HCT116 (cell line): ENCODE data around the gene RUVBL1. TPM values are rescaled to one million over a fixed set of nuclear protein-coding genes. Genes with fewer than 3 reads are reported as not detected.

Source experiments
- ATAC-seq: fragments of 200-7000 bp; cut with Tn5 transposase; 2 replicates; pipeline ENCODE4 v1.9.1; 2020; ENCODE audit warnings: mild to moderate bottlenecking, moderate library complexity
- BruUV-seq: library from RNA; stranded (reverse); fragments of 400-500 nt; replicated peaks from 2 replicates; lab custom pipeline; 2021; lab: Mats Ljungman, UMichigan
- CTCF ChIA-PET: fragments of 300-600 bp; sonication (Branson Sonifier 250); formaldehyde crosslinking; loops from one replicate; lab custom pipeline; 2021; ENCODE audit warnings: antibody characterized with exemption; lab: Charles Lee
- POLR2A ChIA-PET: fragments of 300-600, 350-600 bp; sonication (Branson Sonifier 250); formaldehyde crosslinking; loops from one replicate; lab custom pipeline; 2021; ENCODE audit warnings: antibody characterized with exemption; lab: Charles Lee
- RAD21 ChIA-PET, 2 experiments: fragments of 300-600 bp; sonication (Branson Sonifier 250); formaldehyde crosslinking; loops; one replicate each; lab custom pipeline; 2023; ENCODE audit warnings: low total read pairs in 2 of 2; ENCODE audit not compliant: uncharacterized antibody in 2 of 2, unreplicated experiment in 2 of 2, low non-redundant PET in 1 of 2; lab: Charles Lee
- DNase-seq: peaks from one replicate; pipeline ENCODE4 v3.0.0-alpha.2; 2010; ENCODE audit warnings: low read depth, low spot score
- H2AFZ ChIP-seq: fragments of 200-600 bp; shearing (Covaris generic), sonication (generic); 2 replicates; pipeline ENCODE4 v1.6.1; 2017; ENCODE audit warnings: low read depth, mixed run types, mixed read lengths, antibody characterized with exemption, low read length; ENCODE audit not compliant: poor library complexity, severe bottlenecking
- H3K27ac ChIP-seq: 2 replicates; pipeline ENCODE4 v1.5.1; 2012; ENCODE audit warnings: low read depth, low read length
- H3K27me3 ChIP-seq: fragments of 200-600 bp; sonication (generic); 2 replicates; pipeline ENCODE4 v1.6.1; 2016; ENCODE audit warnings: mixed run types, low read length, mixed read lengths; ENCODE audit not compliant: insufficient read depth
- H3K36me3 ChIP-seq, 2 experiments: fragments of 200-500 bp in 1 of 2; fragments of 200-600 bp in 1 of 2; sonication (Bioruptor generic) in 1 of 2; sonication (generic) in 1 of 2; 2 replicates each; pipeline versions ENCODE4 v1.5.1 to v1.6.1; 2014 to 2016; ENCODE audit warnings: low read length in 2 of 2, inconsistent platforms in 1 of 2, mixed read lengths in 1 of 2, mixed run types in 1 of 2; ENCODE audit not compliant: insufficient read depth in 2 of 2, control insufficient read depth in 1 of 2
- H3K4me1 ChIP-seq, 2 experiments: fragments of 200-600 bp in 1 of 2; sonication (generic) in 1 of 2; 2 replicates each; pipeline versions ENCODE4 v1.5.1 to v1.6.1; 2012 to 2017; ENCODE audit warnings: low read length in 2 of 2, inconsistent platforms in 1 of 2, mild to moderate bottlenecking in 1 of 2, mixed read lengths in 1 of 2, mixed run types in 1 of 2, moderate library complexity in 1 of 2; ENCODE audit not compliant: insufficient read depth in 2 of 2, control insufficient read depth in 1 of 2
- H3K4me2 ChIP-seq: fragments of 200-600 bp; sonication (generic); 2 replicates; pipeline ENCODE4 v1.6.1; 2017; ENCODE audit warnings: mixed run types, low read length, mixed read lengths
- H3K4me3 ChIP-seq, 2 experiments: fragments of 200-600 bp in 1 of 2; sonication (generic) in 1 of 2; replicated peaks in 1 of 2; 2 replicates each; pipeline ENCODE4 v1.5.1; 2011 to 2016; ENCODE audit warnings: low read length in 2 of 2, control low read depth in 1 of 2, low read depth in 1 of 2, mild to moderate bottlenecking in 1 of 2, mixed read lengths in 1 of 2, mixed run types in 1 of 2
- H3K79me2 ChIP-seq: fragments of 200-600 bp; sonication (generic); 2 replicates; pipeline ENCODE4 v1.6.1; 2017; ENCODE audit warnings: mild to moderate bottlenecking, mixed run types, low read length, moderate library complexity, mixed read lengths; ENCODE audit not compliant: insufficient read depth
- H3K9ac ChIP-seq: fragments of 200-600 bp; sonication (generic); 2 replicates; pipeline ENCODE4 v1.6.1; 2016; ENCODE audit warnings: low read length, mixed read lengths
- H3K9me2 ChIP-seq: fragments of 200-600 bp; sonication (generic), shearing (Covaris generic); 2 replicates; pipeline ENCODE4 v1.6.1; 2017; ENCODE audit warnings: mixed run types, mild to moderate bottlenecking, moderate library complexity; ENCODE audit not compliant: insufficient read depth
- H3K9me3 ChIP-seq, 2 experiments: fragments of 200-500 bp in 1 of 2; fragments of 200-600 bp in 1 of 2; sonication (Bioruptor generic) in 1 of 2; sonication (generic) in 1 of 2; 2 replicates each; pipeline ENCODE4 v1.6.1; 2014 to 2017; ENCODE audit warnings: low read length in 2 of 2, mixed read lengths in 2 of 2, inconsistent platforms in 1 of 2, low read depth in 1 of 2, mild to moderate bottlenecking in 1 of 2, mixed run types in 1 of 2, moderate library complexity in 1 of 2; ENCODE audit not compliant: control insufficient read depth in 1 of 2, insufficient read depth in 1 of 2
- H4K20me1 ChIP-seq: fragments of 200-600 bp; sonication (generic), shearing (Covaris generic); 2 replicates; pipeline ENCODE4 v1.6.1; 2017; ENCODE audit warnings: mixed run types, mild to moderate bottlenecking, moderate library complexity; ENCODE audit not compliant: insufficient read depth
- CBX3 ChIP-seq: IDR thresholded peaks from 2 replicates; pipeline ENCODE4 v1.6.1; 2012; ENCODE audit warnings: low read depth
- CEBPB ChIP-seq: IDR thresholded peaks from 2 replicates; pipeline ENCODE4 v1.6.1; 2012; ENCODE audit warnings: low read depth
- CTCF ChIP-seq, 3 experiments: fragments of 200-600 bp in 1 of 3; sonication (generic) in 1 of 3; IDR thresholded peaks in 2 of 3; conservative IDR thresholded peaks in 1 of 3; 2 replicates each; pipeline ENCODE4 v1.5.1; 2012 to 2017; ENCODE audit warnings: low read depth in 2 of 3, low read length in 2 of 3, antibody characterized with exemption in 1 of 3, borderline replicate concordance in 1 of 3, control low read depth in 1 of 3, mild to moderate bottlenecking in 1 of 3, mixed read lengths in 1 of 3, mixed run types in 1 of 3, moderate library complexity in 1 of 3; ENCODE audit not compliant: insufficient read depth in 1 of 3
- EGR1 ChIP-seq: IDR thresholded peaks from 2 replicates; pipeline ENCODE4 v1.6.1; 2012; ENCODE audit warnings: low read depth
- ELF1 ChIP-seq: IDR thresholded peaks from 2 replicates; pipeline ENCODE4 v1.6.1; 2012; ENCODE audit warnings: low read depth, borderline replicate concordance
- POLR2A ChIP-seq: IDR thresholded peaks from 2 replicates; pipeline ENCODE4 v1.7.0; 2011; ENCODE audit warnings: borderline replicate concordance; ENCODE audit not compliant: insufficient read depth, insufficient read length; ENCODE audit errors: extremely low read depth
- POLR2AphosphoS5 ChIP-seq: IDR thresholded peaks from 2 replicates; pipeline ENCODE4 v1.6.1; 2011; ENCODE audit warnings: mild to moderate bottlenecking, low read depth, low read length, moderate library complexity
- RAD21 ChIP-seq: IDR thresholded peaks from 2 replicates; pipeline ENCODE4 v1.6.1; 2012; ENCODE audit warnings: low read depth, mild to moderate bottlenecking
- SIN3A ChIP-seq: IDR thresholded peaks from 2 replicates; pipeline ENCODE4 v1.6.1; 2012; ENCODE audit warnings: low read depth
- SRF ChIP-seq: IDR thresholded peaks from 2 replicates; pipeline ENCODE4 v1.6.1; 2012; ENCODE audit warnings: low read depth
- TCF7L2 ChIP-seq: IDR thresholded peaks from 2 replicates; pipeline ENCODE4 v1.7.0; 2011; ENCODE audit warnings: borderline replicate concordance, inconsistent platforms; ENCODE audit not compliant: insufficient read depth, insufficient read length; ENCODE audit errors: extremely low read depth
- intact Hi-C: fragments of 100-400 bp; cut with micrococcal nuclease; formaldehyde crosslinking; loops from 2 replicates; pipeline ENCODE4 v1.10.0; 2022
- total RNA-seq: library from RNA; stranded (reverse); gene quantifications from one replicate; pipeline ENCODE4 v1.2.1, GENCODE V29; 2021; ENCODE audit not compliant: unreplicated experiment
- TF ChIP-seq, protein P1 (sequence below): IDR thresholded peaks from 2 replicates; pipeline ENCODE4 v1.6.1; 2012

The RUVBL1 gene
- total RNA-seq, 1 experiment from 2014 or later, result 129 TPM

DNA sequence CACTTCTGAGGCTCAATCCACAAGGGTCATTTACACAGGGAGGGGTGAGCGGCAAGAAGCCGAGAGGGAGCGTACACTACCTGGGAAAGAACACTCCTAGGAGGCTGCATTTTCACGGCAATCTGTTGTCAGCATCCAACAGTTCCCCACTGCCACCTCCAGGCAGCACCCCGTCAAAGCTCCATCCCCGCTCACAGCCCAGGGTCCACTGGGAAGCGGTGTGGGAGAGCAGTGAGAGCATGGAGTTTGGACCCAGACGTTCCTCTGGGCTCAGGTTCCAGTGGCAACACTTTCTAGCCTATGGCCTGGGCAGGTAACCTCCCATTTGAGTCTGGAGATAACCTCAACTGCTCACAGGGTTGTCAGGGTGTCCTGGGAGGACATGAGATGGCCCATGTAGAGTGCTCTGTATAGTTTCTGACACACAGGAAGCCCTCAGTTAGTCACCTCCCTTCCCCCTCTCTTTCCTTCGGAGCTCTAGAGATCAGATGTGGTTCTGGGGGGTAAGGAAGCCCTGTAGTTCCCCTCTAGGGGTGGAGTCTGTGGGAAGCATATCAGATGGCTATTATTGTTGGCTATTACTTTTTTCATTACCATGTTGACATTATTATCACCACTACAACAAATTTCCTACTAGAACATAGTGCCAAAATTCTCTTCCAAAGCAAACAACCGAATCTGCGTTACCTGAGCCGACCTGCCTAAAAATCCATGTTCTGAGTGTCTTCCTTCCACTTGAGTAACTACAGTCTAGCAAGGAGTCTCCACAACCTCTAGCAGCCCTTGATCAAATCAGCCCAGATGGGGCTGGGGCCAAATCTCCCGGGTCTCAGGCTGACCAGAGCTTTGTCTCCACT, 29.1 kb downstream of the RUVBL1 start:
- Histone ChIP-seq H3K4me1 (peaks cover 0 to 4% of the 10 kb centered on the region in 2 experiments; a peak in 1 of 4 replicates), H3K4me3 (no peak overlapping the region), H3K79me2 (peaks cover 67% of the 10 kb centered on the region), H3K36me3 (peaks cover 27 to 71% of the 10 kb centered on the region in 2 experiments), H2AFZ (no peak overlapping the region), H3K9ac (no peak overlapping the region), H3K4me2 (no peak overlapping the region), H3K9me3 (no peaks in the 10 kb centered on the region), H3K27me3 (no peaks in the 10 kb centered on the region), H3K27ac (no peak overlapping the region), H4K20me1 (no peaks in the 10 kb centered on the region; the same call in 1 of the 2 replicates)
- RAD21 ChIA-PET, result no interaction called here
- POLR2A ChIA-PET, result interaction anchor here (1.2 kb wide), 1 partner anchor 29 kb away, joined by 3 read pairs; the partner anchor contains the start of gene RUVBL1
- CTCF ChIA-PET, result interaction anchor here (0.5 to 2.4 kb wide), 10 partner anchors 11 to 514 kb away, joined by 3 to 20 read pairs (median 4); partner anchors contain the start of gene RUVBL1
- no TSS peak for BruUV-seq
- intact Hi-C loops, result loop anchor here (1.0 to 5.0 kb wide), 2 partner anchors 39 to 488 kb away; no protein-coding TSS in a partner anchor
- ATAC-seq, result no peak; the same call in 1 of the 2 replicates
- no peak for DNase-seq
- TF ChIP-seq EGR1 (no peak), CBX3 (no peak), TCF7L2 (no peak), CEBPB (no peak), SIN3A (no peak), RAD21 (no peak), POLR2A (no peak), POLR2AphosphoS5 (no peak), SRF (no peak), ELF1 (no peak), CTCF (IDR thresholded peaks at IDR 0.05 in 2 of 3, conservative IDR thresholded peaks at IDR 0.05 in 1 of 3; ENCODE audit: borderline replicate concordance in 1 of 3, insufficient read depth in 1 of 3, low read depth in 2 of 3, low read length in 2 of 3) (no peak)
- TF ChIP-seq, protein P1, sequence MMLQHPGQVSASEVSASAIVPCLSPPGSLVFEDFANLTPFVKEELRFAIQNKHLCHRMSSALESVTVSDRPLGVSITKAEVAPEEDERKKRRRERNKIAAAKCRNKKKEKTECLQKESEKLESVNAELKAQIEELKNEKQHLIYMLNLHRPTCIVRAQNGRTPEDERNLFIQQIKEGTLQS, result no peak
- TF ChIP-seq, all 23 proteins: peak for 0
- no peaks in the 10 kb centered on the region for H3K9me2 ChIP-seq
